GM23338 (cell line): Measurements from ENCODE around the gene APOOL. TPM values are rescaled to one million over a fixed set of nuclear protein-coding genes. Genes with fewer than 3 reads are reported as not detected.

ENCODE experiments used
- ATAC-seq: fragments of 200-7000 bp; cut with Tn5 transposase; 3 replicates; pipeline ENCODE4 v1.9.1; 2020
- DNase-seq: peaks from one replicate; pipeline ENCODE4 v3.0.0-alpha.2; 2015; ENCODE audit warnings: low spot score
- H2AFZ ChIP-seq: fragments of 200-600 bp; sonication (generic); 2 replicates; pipeline ENCODE4 v1.8.0; 2016; ENCODE audit warnings: antibody characterized with exemption, mild to moderate bottlenecking, moderate library complexity
- H3F3A ChIP-seq: fragments of 200-600 bp; sonication (generic); replicated peaks from 2 replicates; pipeline ENCODE4 v1.8.0; 2017; ENCODE audit warnings: antibody characterized with exemption, mixed run types, low read depth
- H3K27ac ChIP-seq: fragments of 200-600 bp; sonication (generic); 2 replicates; pipeline ENCODE4 v1.6.1; 2016; ENCODE audit warnings: low read depth
- H3K27me3 ChIP-seq: fragments of 200-600 bp; sonication (generic); 2 replicates; pipeline ENCODE4 v1.8.0; 2016; ENCODE audit warnings: mild to moderate bottlenecking, mixed run types, moderate library complexity; ENCODE audit not compliant: insufficient read depth
- H3K36me3 ChIP-seq: fragments of 200-600 bp; sonication (generic); 2 replicates; pipeline ENCODE4 v1.8.0; 2016; ENCODE audit warnings: mild to moderate bottlenecking; ENCODE audit not compliant: insufficient read depth
- H3K4me1 ChIP-seq: fragments of 200-600 bp; sonication (generic); 2 replicates; pipeline ENCODE4 v1.8.0; 2016; ENCODE audit warnings: mild to moderate bottlenecking, moderate library complexity; ENCODE audit not compliant: insufficient read depth
- H3K4me2 ChIP-seq: fragments of 200-600 bp; sonication (generic); 2 replicates; pipeline ENCODE4 v1.7.1; 2017; ENCODE audit warnings: mixed run types
- H3K4me3 ChIP-seq: fragments of 200-600 bp; sonication (generic); 2 replicates; pipeline ENCODE4 v1.6.1; 2016; ENCODE audit warnings: mixed run types
- H3K79me2 ChIP-seq: fragments of 200-600 bp; sonication (generic); replicated peaks from 2 replicates; pipeline ENCODE4 v1.8.0; 2017; ENCODE audit warnings: mild to moderate bottlenecking; ENCODE audit not compliant: insufficient read depth
- H3K9me2 ChIP-seq: fragments of 200-600 bp; sonication (generic); 2 replicates; pipeline ENCODE4 v1.8.0; 2017; ENCODE audit not compliant: insufficient read depth
- H4K20me1 ChIP-seq: fragments of 200-600 bp; sonication (generic); replicated peaks from 2 replicates; pipeline ENCODE4 v1.8.0; 2017; ENCODE audit warnings: mild to moderate bottlenecking; ENCODE audit not compliant: insufficient read depth
- H3K27ac Mint-ChIP-seq: 2 replicates; pipeline ENCODE4 v1.8.0; 2020; ENCODE audit warnings: inconsistent platforms, mild to moderate bottlenecking, moderate library complexity, mixed read lengths
- H3K27me3 Mint-ChIP-seq: 3 replicates; pipeline ENCODE4 v1.8.0; 2022; ENCODE audit warnings: low read depth, mild to moderate bottlenecking, moderate library complexity, mixed read lengths, inconsistent platforms; ENCODE audit not compliant: insufficient read depth, poor library complexity
- H3K36me3 Mint-ChIP-seq: 3 replicates; pipeline ENCODE4 v1.8.0; 2021; ENCODE audit warnings: low read depth, mild to moderate bottlenecking, inconsistent platforms, moderate library complexity, mixed read lengths
- H3K4me1 Mint-ChIP-seq: 3 replicates; pipeline ENCODE4 v1.8.0; 2020; ENCODE audit warnings: mild to moderate bottlenecking, inconsistent platforms, mixed read lengths
- H3K4me3 Mint-ChIP-seq: 3 replicates; pipeline ENCODE4 v1.8.0; 2021; ENCODE audit warnings: moderate library complexity, mild to moderate bottlenecking, inconsistent platforms, mixed read lengths
- H3K9me3 Mint-ChIP-seq: 3 replicates; pipeline ENCODE4 v1.8.0; 2020; ENCODE audit warnings: moderate library complexity, mild to moderate bottlenecking, inconsistent platforms, mixed read lengths
- CREB1 ChIP-seq: fragments of 250-450 bp; sonication (Bioruptor Pico); IDR thresholded peaks from 2 replicates; pipeline ENCODE4 v1.5.0; 2020; ENCODE audit warnings: low read depth, mild to moderate bottlenecking, moderate library complexity
- EZH2 ChIP-seq: fragments of 200-600 bp; sonication (generic); IDR thresholded peaks from one replicate; pipeline ENCODE4 v1.8.0; 2017; ENCODE audit warnings: antibody characterized with exemption, mild to moderate bottlenecking, low read depth; ENCODE audit not compliant: unreplicated experiment
- JUNB ChIP-seq: IDR thresholded peaks from one replicate; pipeline ENCODE4 v1.6.1; 2016; ENCODE audit warnings: antibody characterized with exemption; ENCODE audit not compliant: unreplicated experiment
- NANOG ChIP-seq: IDR thresholded peaks from 2 replicates; pipeline ENCODE4 v1.6.1; 2016; ENCODE audit warnings: antibody characterized with exemption, borderline replicate concordance
- STAT1 ChIP-seq: IDR thresholded peaks from one replicate; pipeline ENCODE4 v1.6.1; 2016; ENCODE audit warnings: antibody characterized with exemption; ENCODE audit not compliant: unreplicated experiment
- ZNF331 ChIP-seq: fragments of 250-450 bp; sonication (Bioruptor Pico); IDR thresholded peaks from 2 replicates; pipeline ENCODE4 v1.5.0; 2020; ENCODE audit warnings: low read depth, mild to moderate bottlenecking, moderate library complexity
- polyA plus RNA-seq: library from polyadenylated mRNA; unstranded; fragments of >200 nt; fragmentation: Nextera tagmentation; extraction: Ambion mirVana; gene quantifications from 2 replicates; pipeline ENCODE4 v1.2.1, GENCODE V29; 2016
- total RNA-seq: library from RNA; depleted of rRNA; stranded (reverse); fragments of >200 nt; shearing (Covaris generic); gene quantifications from 2 replicates; pipeline ENCODE4 v1.2.3, GENCODE V29; 2014
- TF ChIP-seq, protein P1 (sequence below): fragments of 250-450 bp; sonication (Bioruptor Pico); IDR thresholded peaks from 2 replicates; pipeline ENCODE4 v1.5.0; 2020; ENCODE audit warnings: mild to moderate bottlenecking, moderate library complexity
- TF ChIP-seq, protein P2 (sequence below): IDR thresholded peaks from 2 replicates; pipeline ENCODE4 v1.6.1; 2016; ENCODE audit warnings: antibody characterized with exemption
- TF ChIP-seq, protein P3 (sequence below): IDR thresholded peaks from one replicate; pipeline ENCODE4 v1.6.1; 2018; ENCODE audit warnings: antibody characterized with exemption; ENCODE audit not compliant: unreplicated experiment
- TF ChIP-seq, protein P4 (sequence below), 2 experiments: fragments of 200-600 bp in 1 of 2; sonication (generic) in 1 of 2; conservative IDR thresholded peaks; 2 replicates each; pipeline versions ENCODE4 v1.5.1 to v1.6.1; 2016 to 2017; ENCODE audit warnings: antibody characterized with exemption in 2 of 2, low read depth in 2 of 2, mild to moderate bottlenecking in 2 of 2, moderate library complexity in 1 of 2

Gene APOOL
- total and polyA plus RNA-seq, 2 experiments from 2014 or later, result 10.4 to 11.0 TPM

DNA sequence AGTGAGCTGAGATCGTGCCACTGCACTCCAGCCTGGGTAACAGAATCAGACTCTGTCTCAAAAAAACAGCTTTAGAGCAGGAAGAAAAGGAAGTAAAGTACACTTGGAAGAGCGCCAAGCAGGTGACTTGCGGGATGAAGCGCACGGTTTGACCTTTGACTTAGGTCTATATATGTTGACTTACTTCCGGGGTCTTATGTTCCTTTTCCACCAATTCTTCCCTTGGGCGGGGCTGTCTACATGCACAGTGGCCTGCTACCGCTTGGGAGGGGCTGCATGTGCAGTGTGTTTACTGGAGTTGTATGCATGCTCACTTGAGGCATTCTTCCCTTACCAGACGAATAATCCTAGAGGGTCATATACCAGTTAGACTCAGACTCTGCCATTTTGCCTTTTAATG lies 108.6 kb downstream of the APOOL start:
- H3K36me3 Mint-ChIP-seq, result no peaks in the 10 kb centered on the region; the same call in 2 of the 3 replicates

More for the DNA sequence above, 108.6 kb downstream of the APOOL start:
- H3K4me3 ChIP-seq, result no peak overlapping the region
- DNase-seq (no peak), ATAC-seq (no peak)
- H3K4me1 Mint-ChIP-seq, result no peaks in the 10 kb centered on the region
- H3K4me1 ChIP-seq, result no peaks in the 10 kb centered on the region
- no peak overlapping the region for H3K27ac Mint-ChIP-seq
- H4K20me1 ChIP-seq, result no peaks in the 10 kb centered on the region
- H3K79me2 ChIP-seq, result no peaks in the 10 kb centered on the region
- no peak overlapping the region for H2AFZ ChIP-seq
- H3K9me2 ChIP-seq, result no peaks in the 10 kb centered on the region
- peaks cover 3% of the 10 kb centered on the region for H3K27me3 Mint-ChIP-seq
- H3F3A ChIP-seq, result no peaks in the 10 kb centered on the region
- H3K4me3 Mint-ChIP-seq, result no peak overlapping the region
- H3K4me2 ChIP-seq, result no peak overlapping the region
- H3K9me3 Mint-ChIP-seq, result no peaks in the 10 kb centered on the region; the same call in 1 of the 3 replicates
- H3K27me3 ChIP-seq, result no peaks in the 10 kb centered on the region
- no peak overlapping the region for H3K27ac ChIP-seq
- H3K36me3 ChIP-seq, result no peaks in the 10 kb centered on the region
- TF ChIP-seq, protein P1, sequence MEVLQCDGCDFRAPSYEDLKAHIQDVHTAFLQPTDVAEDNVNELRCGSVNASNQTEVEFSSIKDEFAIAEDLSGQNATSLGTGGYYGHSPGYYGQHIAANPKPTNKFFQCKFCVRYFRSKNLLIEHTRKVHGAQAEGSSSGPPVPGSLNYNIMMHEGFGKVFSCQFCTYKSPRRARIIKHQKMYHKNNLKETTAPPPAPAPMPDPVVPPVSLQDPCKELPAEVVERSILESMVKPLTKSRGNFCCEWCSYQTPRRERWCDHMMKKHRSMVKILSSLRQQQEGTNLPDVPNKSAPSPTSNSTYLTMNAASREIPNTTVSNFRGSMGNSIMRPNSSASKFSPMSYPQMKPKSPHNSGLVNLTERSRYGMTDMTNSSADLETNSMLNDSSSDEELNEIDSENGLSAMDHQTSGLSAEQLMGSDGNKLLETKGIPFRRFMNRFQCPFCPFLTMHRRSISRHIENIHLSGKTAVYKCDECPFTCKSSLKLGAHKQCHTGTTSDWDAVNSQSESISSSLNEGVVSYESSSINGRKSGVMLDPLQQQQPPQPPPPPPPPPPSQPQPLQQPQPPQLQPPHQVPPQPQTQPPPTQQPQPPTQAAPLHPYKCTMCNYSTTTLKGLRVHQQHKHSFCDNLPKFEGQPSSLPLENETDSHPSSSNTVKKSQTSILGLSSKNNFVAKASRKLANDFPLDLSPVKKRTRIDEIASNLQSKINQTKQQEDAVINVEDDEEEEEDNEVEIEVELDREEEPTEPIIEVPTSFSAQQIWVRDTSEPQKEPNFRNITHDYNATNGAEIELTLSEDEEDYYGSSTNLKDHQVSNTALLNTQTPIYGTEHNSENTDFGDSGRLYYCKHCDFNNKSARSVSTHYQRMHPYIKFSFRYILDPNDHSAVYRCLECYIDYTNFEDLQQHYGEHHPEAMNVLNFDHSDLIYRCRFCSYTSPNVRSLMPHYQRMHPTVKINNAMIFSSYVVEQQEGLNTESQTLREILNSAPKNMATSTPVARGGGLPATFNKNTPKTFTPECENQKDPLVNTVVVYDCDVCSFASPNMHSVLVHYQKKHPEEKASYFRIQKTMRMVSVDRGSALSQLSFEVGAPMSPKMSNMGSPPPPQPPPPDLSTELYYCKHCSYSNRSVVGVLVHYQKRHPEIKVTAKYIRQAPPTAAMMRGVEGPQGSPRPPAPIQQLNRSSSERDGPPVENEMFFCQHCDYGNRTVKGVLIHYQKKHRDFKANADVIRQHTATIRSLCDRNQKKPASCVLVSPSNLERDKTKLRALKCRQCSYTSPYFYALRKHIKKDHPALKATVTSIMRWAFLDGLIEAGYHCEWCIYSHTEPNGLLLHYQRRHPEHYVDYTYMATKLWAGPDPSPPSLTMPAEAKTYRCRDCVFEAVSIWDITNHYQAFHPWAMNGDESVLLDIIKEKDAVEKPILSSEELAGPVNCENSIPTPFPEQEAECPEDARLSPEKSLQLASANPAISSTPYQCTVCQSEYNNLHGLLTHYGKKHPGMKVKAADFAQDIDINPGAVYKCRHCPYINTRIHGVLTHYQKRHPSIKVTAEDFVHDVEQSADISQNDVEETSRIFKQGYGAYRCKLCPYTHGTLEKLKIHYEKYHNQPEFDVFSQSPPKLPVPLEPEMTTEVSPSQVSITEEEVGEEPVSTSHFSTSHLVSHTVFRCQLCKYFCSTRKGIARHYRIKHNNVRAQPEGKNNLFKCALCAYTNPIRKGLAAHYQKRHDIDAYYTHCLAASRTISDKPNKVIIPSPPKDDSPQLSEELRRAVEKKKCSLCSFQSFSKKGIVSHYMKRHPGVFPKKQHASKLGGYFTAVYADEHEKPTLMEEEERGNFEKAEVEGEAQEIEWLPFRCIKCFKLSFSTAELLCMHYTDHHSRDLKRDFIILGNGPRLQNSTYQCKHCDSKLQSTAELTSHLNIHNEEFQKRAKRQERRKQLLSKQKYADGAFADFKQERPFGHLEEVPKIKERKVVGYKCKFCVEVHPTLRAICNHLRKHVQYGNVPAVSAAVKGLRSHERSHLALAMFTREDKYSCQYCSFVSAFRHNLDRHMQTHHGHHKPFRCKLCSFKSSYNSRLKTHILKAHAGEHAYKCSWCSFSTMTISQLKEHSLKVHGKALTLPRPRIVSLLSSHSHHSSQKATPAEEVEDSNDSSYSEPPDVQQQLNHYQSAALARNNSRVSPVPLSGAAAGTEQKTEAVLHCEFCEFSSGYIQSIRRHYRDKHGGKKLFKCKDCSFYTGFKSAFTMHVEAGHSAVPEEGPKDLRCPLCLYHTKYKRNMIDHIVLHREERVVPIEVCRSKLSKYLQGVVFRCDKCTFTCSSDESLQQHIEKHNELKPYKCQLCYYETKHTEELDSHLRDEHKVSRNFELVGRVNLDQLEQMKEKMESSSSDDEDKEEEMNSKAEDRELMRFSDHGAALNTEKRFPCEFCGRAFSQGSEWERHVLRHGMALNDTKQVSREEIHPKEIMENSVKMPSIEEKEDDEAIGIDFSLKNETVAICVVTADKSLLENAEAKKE, result no peak
- TF ChIP-seq JUNB, result no peak
- TF ChIP-seq, protein P2, sequence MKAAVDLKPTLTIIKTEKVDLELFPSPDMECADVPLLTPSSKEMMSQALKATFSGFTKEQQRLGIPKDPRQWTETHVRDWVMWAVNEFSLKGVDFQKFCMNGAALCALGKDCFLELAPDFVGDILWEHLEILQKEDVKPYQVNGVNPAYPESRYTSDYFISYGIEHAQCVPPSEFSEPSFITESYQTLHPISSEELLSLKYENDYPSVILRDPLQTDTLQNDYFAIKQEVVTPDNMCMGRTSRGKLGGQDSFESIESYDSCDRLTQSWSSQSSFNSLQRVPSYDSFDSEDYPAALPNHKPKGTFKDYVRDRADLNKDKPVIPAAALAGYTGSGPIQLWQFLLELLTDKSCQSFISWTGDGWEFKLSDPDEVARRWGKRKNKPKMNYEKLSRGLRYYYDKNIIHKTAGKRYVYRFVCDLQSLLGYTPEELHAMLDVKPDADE, result no peak
- TF ChIP-seq, protein P3, sequence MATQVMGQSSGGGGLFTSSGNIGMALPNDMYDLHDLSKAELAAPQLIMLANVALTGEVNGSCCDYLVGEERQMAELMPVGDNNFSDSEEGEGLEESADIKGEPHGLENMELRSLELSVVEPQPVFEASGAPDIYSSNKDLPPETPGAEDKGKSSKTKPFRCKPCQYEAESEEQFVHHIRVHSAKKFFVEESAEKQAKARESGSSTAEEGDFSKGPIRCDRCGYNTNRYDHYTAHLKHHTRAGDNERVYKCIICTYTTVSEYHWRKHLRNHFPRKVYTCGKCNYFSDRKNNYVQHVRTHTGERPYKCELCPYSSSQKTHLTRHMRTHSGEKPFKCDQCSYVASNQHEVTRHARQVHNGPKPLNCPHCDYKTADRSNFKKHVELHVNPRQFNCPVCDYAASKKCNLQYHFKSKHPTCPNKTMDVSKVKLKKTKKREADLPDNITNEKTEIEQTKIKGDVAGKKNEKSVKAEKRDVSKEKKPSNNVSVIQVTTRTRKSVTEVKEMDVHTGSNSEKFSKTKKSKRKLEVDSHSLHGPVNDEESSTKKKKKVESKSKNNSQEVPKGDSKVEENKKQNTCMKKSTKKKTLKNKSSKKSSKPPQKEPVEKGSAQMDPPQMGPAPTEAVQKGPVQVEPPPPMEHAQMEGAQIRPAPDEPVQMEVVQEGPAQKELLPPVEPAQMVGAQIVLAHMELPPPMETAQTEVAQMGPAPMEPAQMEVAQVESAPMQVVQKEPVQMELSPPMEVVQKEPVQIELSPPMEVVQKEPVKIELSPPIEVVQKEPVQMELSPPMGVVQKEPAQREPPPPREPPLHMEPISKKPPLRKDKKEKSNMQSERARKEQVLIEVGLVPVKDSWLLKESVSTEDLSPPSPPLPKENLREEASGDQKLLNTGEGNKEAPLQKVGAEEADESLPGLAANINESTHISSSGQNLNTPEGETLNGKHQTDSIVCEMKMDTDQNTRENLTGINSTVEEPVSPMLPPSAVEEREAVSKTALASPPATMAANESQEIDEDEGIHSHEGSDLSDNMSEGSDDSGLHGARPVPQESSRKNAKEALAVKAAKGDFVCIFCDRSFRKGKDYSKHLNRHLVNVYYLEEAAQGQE, result no peak
- TF ChIP-seq CREB1 (CRISPR knock-in tag), result no peak
- TF ChIP-seq ZNF331 (CRISPR knock-in tag), result no peak
- TF ChIP-seq, protein P4, sequence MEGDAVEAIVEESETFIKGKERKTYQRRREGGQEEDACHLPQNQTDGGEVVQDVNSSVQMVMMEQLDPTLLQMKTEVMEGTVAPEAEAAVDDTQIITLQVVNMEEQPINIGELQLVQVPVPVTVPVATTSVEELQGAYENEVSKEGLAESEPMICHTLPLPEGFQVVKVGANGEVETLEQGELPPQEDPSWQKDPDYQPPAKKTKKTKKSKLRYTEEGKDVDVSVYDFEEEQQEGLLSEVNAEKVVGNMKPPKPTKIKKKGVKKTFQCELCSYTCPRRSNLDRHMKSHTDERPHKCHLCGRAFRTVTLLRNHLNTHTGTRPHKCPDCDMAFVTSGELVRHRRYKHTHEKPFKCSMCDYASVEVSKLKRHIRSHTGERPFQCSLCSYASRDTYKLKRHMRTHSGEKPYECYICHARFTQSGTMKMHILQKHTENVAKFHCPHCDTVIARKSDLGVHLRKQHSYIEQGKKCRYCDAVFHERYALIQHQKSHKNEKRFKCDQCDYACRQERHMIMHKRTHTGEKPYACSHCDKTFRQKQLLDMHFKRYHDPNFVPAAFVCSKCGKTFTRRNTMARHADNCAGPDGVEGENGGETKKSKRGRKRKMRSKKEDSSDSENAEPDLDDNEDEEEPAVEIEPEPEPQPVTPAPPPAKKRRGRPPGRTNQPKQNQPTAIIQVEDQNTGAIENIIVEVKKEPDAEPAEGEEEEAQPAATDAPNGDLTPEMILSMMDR (conservative IDR thresholded peaks at IDR 0.05; ENCODE audit: low read depth in 2 of 2), result no peak
- no peak for TF ChIP-seq EZH2
- no peak for TF ChIP-seq NANOG
- TF ChIP-seq STAT1, result no peak
